Panc1 (cell line): ENCODE results near the gene ARRDC5.

Experiments
- POLR2AphosphoS5 ChIP-seq: IDR thresholded peaks from 2 replicates; pipeline ENCODE4 v1.6.1; 2012; ENCODE audit warnings: mild to moderate bottlenecking, low read depth, low read length, moderate library complexity
- SIN3A ChIP-seq: IDR thresholded peaks from 2 replicates; pipeline ENCODE4 v1.6.1; 2012; ENCODE audit warnings: low read depth, mild to moderate bottlenecking, low read length, moderate library complexity, borderline replicate concordance; ENCODE audit not compliant: insufficient read depth
- TCF7L2 ChIP-seq: IDR thresholded peaks from 2 replicates; pipeline ENCODE4 v1.6.1; 2011; ENCODE audit warnings: mild to moderate bottlenecking, low read depth, low read length, inconsistent platforms
- TF ChIP-seq, protein P1 (sequence below): fragments of 450-650 bp; IDR thresholded peaks from 2 replicates; pipeline ENCODE4 v1.5.1; 2017; ENCODE audit warnings: mild to moderate bottlenecking
- TF ChIP-seq, protein P2 (sequence below), 2 experiments: IDR thresholded peaks; 2 replicates each; pipeline ENCODE4 v1.6.1; 2011 to 2012; ENCODE audit warnings: low read depth in 2 of 2, control low read depth in 1 of 2, low read length in 1 of 2, mild to moderate bottlenecking in 1 of 2, moderate library complexity in 1 of 2; ENCODE audit not compliant: insufficient read depth in 1 of 2

DNA sequence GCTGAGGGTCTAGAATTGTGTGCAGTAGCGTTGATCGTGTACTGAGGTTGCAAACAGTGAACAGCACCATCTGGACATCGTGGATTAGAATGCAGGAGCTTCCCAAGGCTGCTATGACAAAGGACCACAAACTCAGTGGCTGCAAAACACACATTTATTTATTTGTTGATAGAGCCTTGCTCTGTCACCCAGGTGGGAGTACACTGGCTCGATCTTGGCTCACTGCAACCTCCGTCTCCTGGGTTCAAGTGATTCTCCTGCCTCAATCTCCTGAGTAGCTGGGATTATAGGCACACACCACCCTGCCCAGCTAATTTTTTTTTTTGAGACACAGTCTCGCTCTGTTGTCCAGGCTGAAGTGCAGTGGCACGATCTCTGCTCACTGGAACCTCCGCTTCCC is 4.3 kb upstream of the ARRDC5 start:
- TF ChIP-seq POLR2AphosphoS5 (no peak), SIN3A (no peak), TCF7L2 (no peak)
- TF ChIP-seq, protein P1, sequence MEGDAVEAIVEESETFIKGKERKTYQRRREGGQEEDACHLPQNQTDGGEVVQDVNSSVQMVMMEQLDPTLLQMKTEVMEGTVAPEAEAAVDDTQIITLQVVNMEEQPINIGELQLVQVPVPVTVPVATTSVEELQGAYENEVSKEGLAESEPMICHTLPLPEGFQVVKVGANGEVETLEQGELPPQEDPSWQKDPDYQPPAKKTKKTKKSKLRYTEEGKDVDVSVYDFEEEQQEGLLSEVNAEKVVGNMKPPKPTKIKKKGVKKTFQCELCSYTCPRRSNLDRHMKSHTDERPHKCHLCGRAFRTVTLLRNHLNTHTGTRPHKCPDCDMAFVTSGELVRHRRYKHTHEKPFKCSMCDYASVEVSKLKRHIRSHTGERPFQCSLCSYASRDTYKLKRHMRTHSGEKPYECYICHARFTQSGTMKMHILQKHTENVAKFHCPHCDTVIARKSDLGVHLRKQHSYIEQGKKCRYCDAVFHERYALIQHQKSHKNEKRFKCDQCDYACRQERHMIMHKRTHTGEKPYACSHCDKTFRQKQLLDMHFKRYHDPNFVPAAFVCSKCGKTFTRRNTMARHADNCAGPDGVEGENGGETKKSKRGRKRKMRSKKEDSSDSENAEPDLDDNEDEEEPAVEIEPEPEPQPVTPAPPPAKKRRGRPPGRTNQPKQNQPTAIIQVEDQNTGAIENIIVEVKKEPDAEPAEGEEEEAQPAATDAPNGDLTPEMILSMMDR: no peak
- TF ChIP-seq, protein P2, sequence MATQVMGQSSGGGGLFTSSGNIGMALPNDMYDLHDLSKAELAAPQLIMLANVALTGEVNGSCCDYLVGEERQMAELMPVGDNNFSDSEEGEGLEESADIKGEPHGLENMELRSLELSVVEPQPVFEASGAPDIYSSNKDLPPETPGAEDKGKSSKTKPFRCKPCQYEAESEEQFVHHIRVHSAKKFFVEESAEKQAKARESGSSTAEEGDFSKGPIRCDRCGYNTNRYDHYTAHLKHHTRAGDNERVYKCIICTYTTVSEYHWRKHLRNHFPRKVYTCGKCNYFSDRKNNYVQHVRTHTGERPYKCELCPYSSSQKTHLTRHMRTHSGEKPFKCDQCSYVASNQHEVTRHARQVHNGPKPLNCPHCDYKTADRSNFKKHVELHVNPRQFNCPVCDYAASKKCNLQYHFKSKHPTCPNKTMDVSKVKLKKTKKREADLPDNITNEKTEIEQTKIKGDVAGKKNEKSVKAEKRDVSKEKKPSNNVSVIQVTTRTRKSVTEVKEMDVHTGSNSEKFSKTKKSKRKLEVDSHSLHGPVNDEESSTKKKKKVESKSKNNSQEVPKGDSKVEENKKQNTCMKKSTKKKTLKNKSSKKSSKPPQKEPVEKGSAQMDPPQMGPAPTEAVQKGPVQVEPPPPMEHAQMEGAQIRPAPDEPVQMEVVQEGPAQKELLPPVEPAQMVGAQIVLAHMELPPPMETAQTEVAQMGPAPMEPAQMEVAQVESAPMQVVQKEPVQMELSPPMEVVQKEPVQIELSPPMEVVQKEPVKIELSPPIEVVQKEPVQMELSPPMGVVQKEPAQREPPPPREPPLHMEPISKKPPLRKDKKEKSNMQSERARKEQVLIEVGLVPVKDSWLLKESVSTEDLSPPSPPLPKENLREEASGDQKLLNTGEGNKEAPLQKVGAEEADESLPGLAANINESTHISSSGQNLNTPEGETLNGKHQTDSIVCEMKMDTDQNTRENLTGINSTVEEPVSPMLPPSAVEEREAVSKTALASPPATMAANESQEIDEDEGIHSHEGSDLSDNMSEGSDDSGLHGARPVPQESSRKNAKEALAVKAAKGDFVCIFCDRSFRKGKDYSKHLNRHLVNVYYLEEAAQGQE (IDR thresholded peaks at IDR 0.05; ENCODE audit: insufficient read depth in 1 of 2, low read depth in 2 of 2, low read length in 1 of 2): no peak
